Activated CD4-positive, alpha-beta T cell treated with anti-CD3 and anti-CD28 coated beads, Interleukin-2, Interleukin-6, amounts not matched to agents 100 ng/mL and 50 ng/mL, durations not matched to agents 16 hours and 8 hours (primary cell): ENCODE results near the gene NXNL1.

Source experiments
- DNase-seq: peaks from one replicate; pipeline ENCODE4 v3.0.0-alpha.2; 2020

The NXNL1 gene

DNA sequence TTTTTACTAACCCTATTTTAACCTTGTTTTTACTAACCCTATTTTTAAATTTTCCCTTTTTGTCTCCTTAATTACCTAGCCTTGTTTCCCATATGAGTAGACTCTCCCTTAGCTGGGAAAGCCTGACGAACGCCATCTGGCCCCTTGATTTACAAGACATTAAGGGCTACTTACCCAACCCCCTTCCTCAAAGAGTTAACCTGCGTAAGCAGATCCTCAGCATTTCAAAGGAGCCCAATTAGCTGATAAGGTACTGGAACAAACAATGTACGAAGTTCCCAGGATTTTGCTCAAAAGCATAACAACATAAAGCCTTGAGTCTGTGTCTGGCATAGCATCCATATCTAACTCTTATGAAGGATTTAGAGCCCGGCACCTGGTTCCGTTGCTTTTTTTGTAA is 45.6 kb downstream of the NXNL1 start:
- DNase-seq, result no peak

- DNase-seq, result no peak
Measured at GRCh38 chr19:17414097-17414496, 46.6 kb downstream of the NXNL1 start.

GRCh38 chr19:17411801-17412200 is 48.9 kb downstream of the NXNL1 start:
- DNase-seq, result no peak

- no peak for DNase-seq
Measured at GRCh38 chr19:17409990-17410389, 50.7 kb downstream of the NXNL1 start.

DNA sequence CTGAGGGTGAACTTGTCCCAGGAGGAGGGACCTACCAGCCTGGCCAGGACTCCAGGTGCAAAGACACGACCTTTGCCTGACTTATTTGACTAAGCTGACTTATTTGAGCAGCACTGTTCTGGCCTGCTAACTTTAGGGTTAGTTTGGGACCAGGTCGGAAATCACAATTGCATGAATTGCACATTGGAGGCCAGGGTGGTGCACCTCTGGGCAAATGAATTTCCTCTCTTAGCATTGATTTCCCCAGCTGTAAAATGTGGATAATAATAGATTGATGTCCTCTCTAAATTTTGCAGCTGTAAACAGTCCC is 53.9 kb downstream of the NXNL1 start:
- DNase-seq, result no peak

DNA sequence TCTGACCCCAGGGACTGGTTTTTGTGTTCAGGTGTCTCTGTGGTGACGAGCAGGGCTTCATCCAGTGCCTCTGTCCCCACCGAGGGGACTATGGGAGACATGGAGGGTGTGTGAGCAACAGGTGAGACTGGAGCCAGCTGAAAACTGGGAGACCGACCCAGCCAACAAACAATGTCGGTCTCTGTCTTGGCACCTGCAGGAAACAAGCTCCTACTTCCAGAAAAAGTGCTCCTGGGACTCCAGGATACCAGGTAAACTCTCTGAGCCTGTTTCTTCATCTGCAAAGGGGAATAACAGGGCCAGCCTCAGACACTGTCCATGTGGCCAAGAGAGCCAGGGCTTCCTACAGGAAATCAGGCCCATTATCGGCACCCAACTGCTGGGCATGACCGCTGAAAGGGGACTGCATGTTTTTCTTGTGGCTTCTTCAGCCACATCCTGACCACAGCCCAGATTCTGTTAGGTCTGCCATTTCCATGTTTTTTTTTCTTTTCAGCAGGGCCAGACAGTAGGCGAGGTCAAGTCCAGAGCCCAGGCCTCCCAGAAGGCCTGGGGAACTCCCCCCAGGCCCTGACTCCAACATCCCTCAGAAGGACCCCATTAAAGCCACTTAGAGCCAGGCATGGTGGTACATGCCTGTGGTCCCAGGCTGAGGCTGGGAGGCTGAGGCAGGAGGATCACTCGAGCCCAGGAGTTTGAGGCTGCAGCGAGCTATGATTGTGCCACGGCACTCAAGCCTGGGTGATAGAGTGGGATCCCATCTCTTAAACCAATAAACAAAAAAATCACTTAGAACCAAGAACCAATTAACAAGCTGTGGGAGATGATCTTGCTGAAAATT is 54.5 kb downstream of the NXNL1 start:
- DNase-seq, result peak; percentile 71
